IMR-90 (cell line): ENCODE data around the gene PRKD3. TPM values are rescaled to one million over a fixed set of nuclear protein-coding genes. Genes with fewer than 3 reads are reported as not detected.

ENCODE experiments used
- ATAC-seq: fragments of 200-7000 bp; cut with Tn5 transposase; 2 replicates; pipeline ENCODE4 v1.9.1; 2020; ENCODE audit warnings: low read depth, mild to moderate bottlenecking, moderate library complexity
- BruUV-seq: library from RNA; stranded (reverse); fragments of 400-500 nt; replicated peaks from 2 replicates; lab custom pipeline; 2021; lab: Mats Ljungman, UMichigan
- CTCF ChIA-PET: fragments of 300-600 bp; formaldehyde crosslinking; extraction: SDS; loops from one replicate; lab custom pipeline; 2021; ENCODE audit warnings: antibody characterized with exemption; lab: Yijun Ruan, JAX
- POLR2A ChIA-PET: fragments of 300-600 bp; sonication (Branson Sonifier 250); formaldehyde crosslinking; loops from one replicate; lab custom pipeline; 2022; ENCODE audit warnings: antibody characterized with exemption; ENCODE audit not compliant: unreplicated experiment; lab: Charles Lee
- DNase-seq: peaks from one replicate; pipeline ENCODE4 v3.0.0; 2013
- H2AFZ ChIP-seq: replicated peaks from 2 replicates; pipeline ENCODE3; 2013; ENCODE audit warnings: low read length, mild to moderate bottlenecking; ENCODE audit not compliant: poor library complexity
- H2AK5ac ChIP-seq: 2 replicates; pipeline ENCODE4 v1.6.1; 2013; ENCODE audit warnings: low read depth, low read length, inconsistent platforms
- H2AK9ac ChIP-seq: replicated peaks from 2 replicates; pipeline ENCODE3; 2013; ENCODE audit warnings: mild to moderate bottlenecking, low read depth, low read length, moderate library complexity; ENCODE audit not compliant: poor library complexity
- H2BK120ac ChIP-seq: 2 replicates; pipeline ENCODE4 v1.6.1; 2013; ENCODE audit warnings: low read depth, low read length, inconsistent platforms
- H2BK15ac ChIP-seq: 3 replicates; pipeline ENCODE4 v1.6.1; 2013; ENCODE audit warnings: low read depth, low read length, inconsistent platforms
- H2BK20ac ChIP-seq: 2 replicates; pipeline ENCODE4 v1.6.1; 2013; ENCODE audit warnings: low read depth, mild to moderate bottlenecking, inconsistent platforms, low read length, moderate library complexity
- H2BK5ac ChIP-seq: 2 replicates; pipeline ENCODE4 v1.6.1; 2013; ENCODE audit warnings: mild to moderate bottlenecking, low read depth, low read length, inconsistent platforms; ENCODE audit not compliant: poor library complexity, severe bottlenecking
- H3K14ac ChIP-seq: replicated peaks from 2 replicates; pipeline ENCODE4 v1.6.1; 2013; ENCODE audit warnings: low read depth, low read length, inconsistent platforms
- H3K18ac ChIP-seq: 2 replicates; pipeline ENCODE4 v1.6.1; 2013; ENCODE audit warnings: low read depth, low read length, control low read depth
- H3K23ac ChIP-seq: 2 replicates; pipeline ENCODE4 v1.6.1; 2013; ENCODE audit warnings: low read depth, low read length, inconsistent platforms
- H3K27ac ChIP-seq: 2 replicates; pipeline ENCODE4 v1.5.1; 2013; ENCODE audit warnings: mild to moderate bottlenecking, control low read depth, low read length; ENCODE audit not compliant: insufficient read depth
- H3K27me3 ChIP-seq: 2 replicates; pipeline ENCODE4 v1.6.1; 2013; ENCODE audit warnings: low read length; ENCODE audit not compliant: control insufficient read depth, insufficient read depth
- H3K36me3 ChIP-seq: 2 replicates; pipeline ENCODE4 v1.6.1; 2013; ENCODE audit warnings: low read length, mixed read lengths; ENCODE audit not compliant: control insufficient read depth, insufficient read depth
- H3K4ac ChIP-seq: 2 replicates; pipeline ENCODE4 v1.6.1; 2013; ENCODE audit warnings: low read depth, low read length, inconsistent platforms
- H3K4me1 ChIP-seq: 2 replicates; pipeline ENCODE4 v1.6.1; 2013; ENCODE audit warnings: low read length, mixed read lengths; ENCODE audit not compliant: control insufficient read depth, insufficient read depth
- H3K4me2 ChIP-seq: 2 replicates; pipeline ENCODE4 v1.6.1; 2013; ENCODE audit warnings: low read depth, mild to moderate bottlenecking, control low read depth, low read length, moderate library complexity
- H3K4me3 ChIP-seq: 2 replicates; pipeline ENCODE4 v1.5.1; 2013; ENCODE audit warnings: low read depth, mild to moderate bottlenecking, control low read depth, low read length, moderate library complexity; ENCODE audit not compliant: insufficient read depth
- H3K56ac ChIP-seq: 2 replicates; pipeline ENCODE4 v1.6.1; 2013; ENCODE audit warnings: low read length, inconsistent platforms; ENCODE audit not compliant: insufficient read depth; ENCODE audit errors: extremely low read depth
- H3K79me1 ChIP-seq, 2 experiments: 2 replicates each; pipeline ENCODE4 v1.6.1; 2013; ENCODE audit warnings: low read length in 2 of 2, inconsistent platforms in 1 of 2, low read depth in 1 of 2
- H3K9ac ChIP-seq: 2 replicates; pipeline ENCODE4 v1.6.1; 2013; ENCODE audit warnings: low read depth, low read length, control low read depth
- H3K9me1 ChIP-seq: 2 replicates; pipeline ENCODE4 v1.6.1; 2013; ENCODE audit warnings: low read length, inconsistent platforms; ENCODE audit not compliant: insufficient read depth
- H3K9me3 ChIP-seq: 2 replicates; pipeline ENCODE4 v1.6.1; 2013; ENCODE audit warnings: low read length; ENCODE audit not compliant: control insufficient read depth, insufficient read depth
- H4K20me1 ChIP-seq: 2 replicates; pipeline ENCODE4 v1.6.1; 2013; ENCODE audit warnings: low read length, inconsistent platforms; ENCODE audit not compliant: insufficient read depth
- H4K5ac ChIP-seq: 2 replicates; pipeline ENCODE4 v1.6.1; 2013; ENCODE audit warnings: mild to moderate bottlenecking, low read depth, low read length, control low read depth
- H4K8ac ChIP-seq, 2 experiments: 2 replicates each; pipeline ENCODE4 v1.6.1; 2013; ENCODE audit warnings: low read depth in 2 of 2, low read length in 2 of 2, control low read depth in 1 of 2, inconsistent platforms in 1 of 2
- H4K91ac ChIP-seq: 2 replicates; pipeline ENCODE4 v1.6.1; 2013; ENCODE audit warnings: low read depth, low read length, inconsistent platforms; ENCODE audit not compliant: insufficient read depth
- BHLHE40 ChIP-seq: fragments of 150-350 bp; IDR thresholded peaks from 2 replicates; pipeline ENCODE4 v1.6.1; 2016; ENCODE audit warnings: mild to moderate bottlenecking, low read depth, low read length
- CEBPB ChIP-seq: IDR thresholded peaks from 2 replicates; pipeline ENCODE4 v1.6.1; 2012; ENCODE audit warnings: low read depth, low read length, improper control_type of control experiment
- CHD1 ChIP-seq: IDR thresholded peaks from 2 replicates; pipeline ENCODE4 v1.6.1; 2012; ENCODE audit warnings: low read depth, low read length, improper control_type of control experiment
- CTCF ChIP-seq: conservative IDR thresholded peaks from 2 replicates; pipeline ENCODE4 v1.5.1; 2012; ENCODE audit warnings: mild to moderate bottlenecking, low read depth, low read length, improper control_type of control experiment
- FOS ChIP-seq: fragments of 150-350 bp; IDR thresholded peaks from 2 replicates; pipeline ENCODE4 v1.6.1; 2016; ENCODE audit warnings: low read depth, low read length
- MAFK ChIP-seq: IDR thresholded peaks from 2 replicates; pipeline ENCODE4 v1.6.1; 2012; ENCODE audit warnings: low read depth, low read length, improper control_type of control experiment
- MAZ ChIP-seq: IDR thresholded peaks from 2 replicates; pipeline ENCODE4 v1.6.1; 2012; ENCODE audit warnings: low read depth, mild to moderate bottlenecking, low read length, improper control_type of control experiment, moderate library complexity, borderline replicate concordance
- MXI1 ChIP-seq: IDR thresholded peaks from 2 replicates; pipeline ENCODE4 v1.6.1; 2012; ENCODE audit warnings: low read depth, mild to moderate bottlenecking, low read length, moderate library complexity, borderline replicate concordance
- NFE2L2 ChIP-seq: fragments of 150-350 bp; IDR thresholded peaks from 2 replicates; pipeline ENCODE4 v1.6.1; 2016; ENCODE audit warnings: low read depth, mild to moderate bottlenecking, low read length
- POLR2A ChIP-seq: IDR thresholded peaks from 2 replicates; pipeline ENCODE4 v1.6.1; 2012; ENCODE audit warnings: mild to moderate bottlenecking, low read depth, low read length
- RAD21 ChIP-seq: IDR thresholded peaks from 2 replicates; pipeline ENCODE4 v1.6.1; 2012; ENCODE audit warnings: low read length, improper control_type of control experiment
- RCOR1 ChIP-seq: IDR thresholded peaks from 2 replicates; pipeline ENCODE4 v1.6.1; 2012; ENCODE audit warnings: mild to moderate bottlenecking, low read length, improper control_type of control experiment; ENCODE audit not compliant: insufficient replicate concordance
- RFX5 ChIP-seq: IDR thresholded peaks from 2 replicates; pipeline ENCODE4 v1.8.0; 2012; ENCODE audit warnings: low read depth, mild to moderate bottlenecking, low read length, moderate library complexity
- SMC3 ChIP-seq: fragments of 150-350 bp; IDR thresholded peaks from 2 replicates; pipeline ENCODE4 v1.6.1; 2016; ENCODE audit warnings: low read depth, mild to moderate bottlenecking, antibody characterized with exemption, low read length, moderate library complexity
- WGBS, 2 experiments: methylation state at CpG; one replicate each; pipeline versions ENCODE4 v1.1.5 to v1.1.7; 2013; ENCODE audit warnings: missing lambda C conversion rate in 2 of 2; ENCODE audit not compliant: insufficient read length in 1 of 2; ENCODE audit errors: extremely low coverage in 2 of 2; 5-methylcytosine and 5-hydroxymethylcytosine counted together
- dilution Hi-C: fragments of 300-500 bp; cut with HindIII; formaldehyde crosslinking; loops from one replicate; pipeline ENCODE4 v1.14.3; 2018; ENCODE audit warnings: low sequenced_read_pairs; ENCODE audit not compliant: unreplicated experiment
- in situ Hi-C: fragments of 300-500 bp; cut with MboI; formaldehyde crosslinking; loops from 3 replicates; pipeline ENCODE4 v1.14.3; 2019; ENCODE audit warnings: low sequenced_read_pairs, inconsistent platforms, mixed read lengths
- intact Hi-C: fragments of 100-400 bp; cut with micrococcal nuclease; formaldehyde crosslinking; loops from 2 replicates; pipeline ENCODE4 v1.10.0; 2022
- polyA plus RNA-seq, 3 experiments: library from polyadenylated mRNA; depleted of rRNA; stranded (reverse); fragments of >200 nt; gene quantifications; 2 replicates each; pipeline ENCODE4 v1.2.3, GENCODE V29; 2012; ENCODE audit warnings: low replicate concordance in 1 of 3
- total RNA-seq: library from RNA; depleted of rRNA; stranded (reverse); fragments of >200 nt; gene quantifications from 2 replicates; pipeline ENCODE4 v1.2.3, GENCODE V29; 2012
- TF ChIP-seq, protein P1 (sequence below): fragments of 150-350 bp; IDR thresholded peaks from 2 replicates; pipeline ENCODE4 v1.6.1; 2017; ENCODE audit warnings: mild to moderate bottlenecking, antibody characterized with exemption, low read length, low read depth
- TF ChIP-seq, protein P2 (sequence below): fragments of 150-350 bp; IDR thresholded peaks from 2 replicates; pipeline ENCODE4 v1.6.1; 2016; ENCODE audit warnings: low read depth, mild to moderate bottlenecking, low read length, moderate library complexity, borderline replicate concordance

The PRKD3 gene
- total and polyA plus RNA-seq, 2 of the 4 experiments (the other 2 are of a cell fraction), result 15.8 to 46.4 TPM

- no TSS peak for BruUV-seq
Observed at GRCh38 chr2:37364351-37364750, 39.7 kb upstream of the PRKD3 start.

More at GRCh38 chr2:37364351-37364750, 39.7 kb upstream of the PRKD3 start:
- Histone ChIP-seq H3K36me3 (no peaks in the 10 kb centered on the region), H2BK5ac (no peak overlapping the region), H4K5ac (no peak overlapping the region), H3K23ac (no peak overlapping the region), H3K56ac (no peak overlapping the region), H2AK9ac (no peak overlapping the region), H3K4me2 (no peak overlapping the region), H4K8ac (no peak overlapping the region), H4K91ac (no peak overlapping the region), H3K9ac (no peak overlapping the region), H2BK20ac (no peak overlapping the region), H2BK15ac (no peak overlapping the region), H2AK5ac (no peak overlapping the region), H3K9me1 (no peaks in the 10 kb centered on the region), H3K79me1 (no peaks in the 10 kb centered on the region), H3K14ac (no peak overlapping the region; the same call in 1 of the 2 replicates), H3K27me3 (peaks cover 29% of the 10 kb centered on the region), H3K4me3 (no peak overlapping the region), H2BK120ac (no peak overlapping the region), H2AFZ (no peak overlapping the region), H3K18ac (no peak overlapping the region), H4K20me1 (no peaks in the 10 kb centered on the region), H3K9me3 (no peaks in the 10 kb centered on the region), H3K4me1 (no peaks in the 10 kb centered on the region), H3K4ac (no peak overlapping the region), H3K27ac (no peak overlapping the region)
- no peak for DNase-seq
- intact Hi-C loops (no loop called here), dilution Hi-C loops (no loop called here), in situ Hi-C loops (no loop called here)
- ChIA-PET POLR2A (no interaction called here), CTCF (no interaction called here)
- TF ChIP-seq CHD1, result no peak
- no peak for TF ChIP-seq CEBPB
- no peak for TF ChIP-seq FOS
- TF ChIP-seq, protein P1, sequence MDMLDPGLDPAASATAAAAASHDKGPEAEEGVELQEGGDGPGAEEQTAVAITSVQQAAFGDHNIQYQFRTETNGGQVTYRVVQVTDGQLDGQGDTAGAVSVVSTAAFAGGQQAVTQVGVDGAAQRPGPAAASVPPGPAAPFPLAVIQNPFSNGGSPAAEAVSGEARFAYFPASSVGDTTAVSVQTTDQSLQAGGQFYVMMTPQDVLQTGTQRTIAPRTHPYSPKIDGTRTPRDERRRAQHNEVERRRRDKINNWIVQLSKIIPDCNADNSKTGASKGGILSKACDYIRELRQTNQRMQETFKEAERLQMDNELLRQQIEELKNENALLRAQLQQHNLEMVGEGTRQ, result no peak
- TF ChIP-seq NFE2L2, result no peak
- no peak for TF ChIP-seq MXI1
- TF ChIP-seq RCOR1, result no peak
- no peak for TF ChIP-seq MAFK
- no peak for TF ChIP-seq MAZ
- no peak for TF ChIP-seq CTCF
- TF ChIP-seq BHLHE40, result no peak
- TF ChIP-seq SMC3, result no peak
- TF ChIP-seq RAD21, result no peak
- TF ChIP-seq RFX5, result no peak
- TF ChIP-seq POLR2A, result no peak
- TF ChIP-seq, protein P2, sequence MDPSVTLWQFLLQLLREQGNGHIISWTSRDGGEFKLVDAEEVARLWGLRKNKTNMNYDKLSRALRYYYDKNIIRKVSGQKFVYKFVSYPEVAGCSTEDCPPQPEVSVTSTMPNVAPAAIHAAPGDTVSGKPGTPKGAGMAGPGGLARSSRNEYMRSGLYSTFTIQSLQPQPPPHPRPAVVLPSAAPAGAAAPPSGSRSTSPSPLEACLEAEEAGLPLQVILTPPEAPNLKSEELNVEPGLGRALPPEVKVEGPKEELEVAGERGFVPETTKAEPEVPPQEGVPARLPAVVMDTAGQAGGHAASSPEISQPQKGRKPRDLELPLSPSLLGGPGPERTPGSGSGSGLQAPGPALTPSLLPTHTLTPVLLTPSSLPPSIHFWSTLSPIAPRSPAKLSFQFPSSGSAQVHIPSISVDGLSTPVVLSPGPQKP, result no peak
- WGBS, 2 experiments, result 92% methylated on average over 4 of the region's 6 CpGs; no CpG with 5 or more reads in 1 of the 2 experiments
- no peak for ATAC-seq
